ENCODE data around the gene ARHGEF1. TPM values are rescaled to one million over a fixed set of nuclear protein-coding genes. Genes with fewer than 3 reads are reported as not detected.

The ARHGEF1 gene
- total RNA-seq, 5 donors from 2014 or later (not counting 1 experiment from before 2014, with no cell fraction given), result 1,130 to 1,360 (median 1,288) TPM

GRCh38 chr19:41930926-41931592, 48.1 kb downstream of the ARHGEF1 start:
- ChIA-PET CTCF (interaction anchor here in 1 of 2 donors (0.7 to 1.3 kb wide), 2 partner anchors 43 to 332 kb away, joined by 3 to 4 read pairs; no protein-coding TSS in a partner anchor), POLR2A (interaction anchor here in 1 of 2 donors (0.6 kb wide), 1 partner anchor 56 kb away, joined by 3 read pairs; no protein-coding TSS in a partner anchor)
- WGBS (ENCODE audit: insufficient coverage), result 64% methylated on average over 10 of the region's 17 CpGs
- ATAC-seq (replicated peaks in 1 of 4) (no peak), DNase-seq (no peak)
- no peak overlapping the region for H3K4me3 ChIP-seq (ENCODE audit: control insufficient read depth in 1 of 2, extremely low read depth in 1 of 2, low read length in 1 of 2)
- no peak overlapping the region for H3K27ac ChIP-seq (ENCODE audit: low read length)
- peaks cover 3 to 24% of the 10 kb centered on the region in 2 experiments for H3K27me3 ChIP-seq (replicated peaks in 1 of 2; ENCODE audit: control insufficient read depth in 2 of 2, extremely low read depth in 1 of 2, insufficient read depth in 2 of 2, low read length in 1 of 2)
- no peaks in the 10 kb centered on the region for H3K9me3 Mint-ChIP-seq
- H3K36me3 Mint-ChIP-seq, result no peaks in the 10 kb centered on the region
- H3K4me1 ChIP-seq (ENCODE audit: control insufficient read depth in 1 of 2, extremely low read depth in 1 of 2, insufficient read depth in 2 of 2, low read length in 2 of 2), result peaks cover 24 to 59% of the 10 kb centered on the region in 2 experiments
- peaks cover 4 to 7% of the 10 kb centered on the region in 2 donors for H3K27me3 Mint-ChIP-seq
- H3K9me3 ChIP-seq, result no peaks in the 10 kb centered on the region
- no peak overlapping the region for H3K4me3 Mint-ChIP-seq
- peaks cover 48 to 57% (median 53%) of the 10 kb centered on the region in 3 donors for H3K4me1 Mint-ChIP-seq
- no peaks in the 10 kb centered on the region for H3K36me3 ChIP-seq (ENCODE audit: control insufficient read depth in 2 of 2, extremely low read depth in 1 of 2, insufficient read depth in 1 of 2, low read length in 1 of 2)
- peak overlapping the region; percentile 4 to 69 for H3K27ac Mint-ChIP-seq

- DNase-seq, result no peak
- H3K4me1 Mint-ChIP-seq, result peaks cover 57 to 68% (median 62%) of the 10 kb centered on the region in 3 donors
- H3K36me3 ChIP-seq (ENCODE audit: control insufficient read depth in 2 of 2, extremely low read depth in 1 of 2, insufficient read depth in 1 of 2, low read length in 1 of 2), result no peaks in the 10 kb centered on the region
- POLR2A ChIA-PET, result no interaction called here
- peaks cover 24 to 68% of the 10 kb centered on the region in 2 experiments for H3K4me1 ChIP-seq (ENCODE audit: control insufficient read depth in 1 of 2, extremely low read depth in 1 of 2, insufficient read depth in 2 of 2, low read length in 2 of 2)
- H3K9me3 Mint-ChIP-seq, result no peaks in the 10 kb centered on the region
- no peak overlapping the region for H3K27ac ChIP-seq (ENCODE audit: low read length)
- H3K4me3 ChIP-seq (ENCODE audit: control insufficient read depth in 1 of 2, extremely low read depth in 1 of 2, low read length in 1 of 2), result no peak overlapping the region
- peaks cover 0 to 22% of the 10 kb centered on the region in 2 experiments for H3K27me3 ChIP-seq (replicated peaks in 1 of 2; ENCODE audit: control insufficient read depth in 2 of 2, extremely low read depth in 1 of 2, insufficient read depth in 2 of 2, low read length in 1 of 2)
- peak overlapping the region; percentile 37 to 44 for H3K27ac Mint-ChIP-seq
- CTCF ChIA-PET, result no interaction called here
- no peaks in the 10 kb centered on the region for H3K9me3 ChIP-seq
- ATAC-seq (replicated peaks in 1 of 4), result no peak
- H3K4me3 Mint-ChIP-seq, result peak overlapping the region in 1 of 3 donors; percentile 41
- H3K27me3 Mint-ChIP-seq, result peaks cover 4 to 7% of the 10 kb centered on the region in 2 donors
- WGBS (ENCODE audit: insufficient coverage), result 76% methylated on average over 7 of the region's 11 CpGs
- H3K36me3 Mint-ChIP-seq, result no peaks in the 10 kb centered on the region
Observed at GRCh38 chr19:41932259-41932719, 49.3 kb downstream of the ARHGEF1 start.

- peaks cover 4 to 7% of the 10 kb centered on the region in 2 donors for H3K27me3 Mint-ChIP-seq
- H3K4me1 Mint-ChIP-seq, result peaks cover 61 to 73% (median 66%) of the 10 kb centered on the region in 3 donors
- 95% methylated on average over 26 of the region's 29 CpGs for WGBS (ENCODE audit: insufficient coverage)
- H3K27me3 ChIP-seq (replicated peaks in 1 of 2; ENCODE audit: control insufficient read depth in 2 of 2, extremely low read depth in 1 of 2, insufficient read depth in 2 of 2, low read length in 1 of 2), result peaks cover 0 to 20% of the 10 kb centered on the region in 2 experiments
- H3K9me3 Mint-ChIP-seq, result no peaks in the 10 kb centered on the region
- no peak for DNase-seq
- H3K27ac ChIP-seq (ENCODE audit: low read length), result no peak overlapping the region
- H3K36me3 Mint-ChIP-seq, result no peaks in the 10 kb centered on the region
- ATAC-seq (replicated peaks in 1 of 4), result no peak
- POLR2A ChIA-PET, result no interaction called here
- peak overlapping the region in 1 of 3 donors; percentile 41 for H3K4me3 Mint-ChIP-seq
- H3K4me1 ChIP-seq (ENCODE audit: control insufficient read depth in 1 of 2, extremely low read depth in 1 of 2, insufficient read depth in 2 of 2, low read length in 2 of 2), result peaks cover 24 to 63% of the 10 kb centered on the region in 2 experiments
- H3K27ac Mint-ChIP-seq, result peak overlapping the region; percentile 84 to 86
- no peak overlapping the region for H3K4me3 ChIP-seq (ENCODE audit: control insufficient read depth in 1 of 2, extremely low read depth in 1 of 2, low read length in 1 of 2)
- no peaks in the 10 kb centered on the region for H3K9me3 ChIP-seq
- CTCF ChIA-PET, result no interaction called here
- H3K36me3 ChIP-seq (ENCODE audit: control insufficient read depth in 2 of 2, extremely low read depth in 1 of 2, insufficient read depth in 1 of 2, low read length in 1 of 2), result no peaks in the 10 kb centered on the region
Observed at GRCh38 chr19:41932720-41933332, 49.8 kb downstream of the ARHGEF1 start.

- DNase-seq (no peak), ATAC-seq (replicated peaks in 1 of 4) (no peak)
- H3K27me3 Mint-ChIP-seq, result peaks cover 4 to 7% of the 10 kb centered on the region in 2 donors
- H3K4me3 ChIP-seq (ENCODE audit: control insufficient read depth in 1 of 2, extremely low read depth in 1 of 2, low read length in 1 of 2), result no peak overlapping the region
- no peaks in the 10 kb centered on the region for H3K36me3 ChIP-seq (ENCODE audit: control insufficient read depth in 2 of 2, extremely low read depth in 1 of 2, insufficient read depth in 1 of 2, low read length in 1 of 2)
- H3K4me1 Mint-ChIP-seq, result peaks cover 60 to 72% (median 67%) of the 10 kb centered on the region in 3 donors
- no peaks in the 10 kb centered on the region for H3K9me3 Mint-ChIP-seq
- POLR2A ChIA-PET, result no interaction called here
- no peaks in the 10 kb centered on the region for H3K9me3 ChIP-seq
- CTCF ChIA-PET, result interaction anchor here (0.6 to 0.7 kb wide), 4 partner anchors 12 to 215 kb away, joined by 3 to 10 read pairs (median 4); no protein-coding TSS in a partner anchor
- peak overlapping the region; percentile 23 for H3K27ac ChIP-seq (ENCODE audit: low read length)
- H3K4me1 ChIP-seq (ENCODE audit: control insufficient read depth in 1 of 2, extremely low read depth in 1 of 2, insufficient read depth in 2 of 2, low read length in 2 of 2), result peaks cover 24 to 63% of the 10 kb centered on the region in 2 experiments
- peak overlapping the region; percentile 84 to 86 for H3K27ac Mint-ChIP-seq
- WGBS (ENCODE audit: insufficient coverage), result 75% methylated on average over 7 of the region's 7 CpGs
- peaks cover 0 to 18% of the 10 kb centered on the region in 2 experiments for H3K27me3 ChIP-seq (replicated peaks in 1 of 2; ENCODE audit: control insufficient read depth in 2 of 2, extremely low read depth in 1 of 2, insufficient read depth in 2 of 2, low read length in 1 of 2)
- peak overlapping the region in 1 of 3 donors; percentile 41 for H3K4me3 Mint-ChIP-seq
- H3K36me3 Mint-ChIP-seq, result no peaks in the 10 kb centered on the region
Observed at GRCh38 chr19:41933693-41934426, 50.9 kb downstream of the ARHGEF1 start.

GRCh38 chr19:41934849-41935374, 51.9 kb downstream of the ARHGEF1 start:
- WGBS (ENCODE audit: insufficient coverage), result 51% methylated on average over 6 of the region's 7 CpGs
- peak; percentile 69 to 79 (median 73) for ATAC-seq (replicated peaks in 1 of 4)
- H3K4me1 ChIP-seq (ENCODE audit: control insufficient read depth in 1 of 2, extremely low read depth in 1 of 2, insufficient read depth in 2 of 2, low read length in 2 of 2), result peaks cover 19 to 57% of the 10 kb centered on the region in 2 experiments
- Mint-ChIP-seq H3K27ac (peak overlapping the region; percentile 82 to 84), H3K9me3 (no peaks in the 10 kb centered on the region), H3K36me3 (no peaks in the 10 kb centered on the region), H3K4me3 (peak overlapping the region; percentile 29 to 41 (median 40)), H3K27me3 (peaks cover 4 to 7% of the 10 kb centered on the region in 2 donors), H3K4me1 (peaks cover 50 to 61% (median 57%) of the 10 kb centered on the region in 3 donors)
- peak; percentile 48 to 88 (median 69) for DNase-seq
- H3K9me3 ChIP-seq, result no peaks in the 10 kb centered on the region
- no peaks in the 10 kb centered on the region for H3K36me3 ChIP-seq (ENCODE audit: control insufficient read depth in 2 of 2, extremely low read depth in 1 of 2, insufficient read depth in 1 of 2, low read length in 1 of 2)
- CTCF ChIA-PET, result no interaction called here
- peaks cover 0 to 17% of the 10 kb centered on the region in 2 experiments for H3K27me3 ChIP-seq (replicated peaks in 1 of 2; ENCODE audit: control insufficient read depth in 2 of 2, extremely low read depth in 1 of 2, insufficient read depth in 2 of 2, low read length in 1 of 2)
- H3K4me3 ChIP-seq (ENCODE audit: control insufficient read depth in 1 of 2, extremely low read depth in 1 of 2, low read length in 1 of 2), result no peak overlapping the region
- POLR2A ChIA-PET, result no interaction called here
- peak overlapping the region; percentile 23 for H3K27ac ChIP-seq (ENCODE audit: low read length)
